Gastroesophageal sphincter (tissue), 4 donors: ENCODE results near the gene MAPT. TPM values are rescaled to one million over a fixed set of nuclear protein-coding genes. Genes with fewer than 3 reads are reported as not detected.

ENCODE experiments used
- ATAC-seq: fragments of 150-250 bp; one replicate; pipeline ENCODE4 v1.9.1; 2016; ENCODE audit warnings: mild to moderate bottlenecking, moderate library complexity
- H3K27ac ChIP-seq, 4 donors: fragments of 200-600 bp; sonication (generic) in 3 of 4; 1 replicate in 3 of 4; 2 replicates in 1 of 4; pipeline ENCODE4 v1.5.1; 2016 to 2019
- H3K27me3 ChIP-seq: fragments of 200-600 bp; sonication (generic); one replicate; pipeline ENCODE4 v1.5.1; 2019
- H3K36me3 ChIP-seq, 2 donors: fragments of 200-600 bp; sonication (generic); one replicate each; pipeline ENCODE4 v1.5.1; 2019; ENCODE audit warnings: control low read depth in 1 of 2
- H3K4me1 ChIP-seq, 3 donors: fragments of 200-600 bp; sonication (generic); 1 replicate in 2 of 3; 2 replicates in 1 of 3; pipeline ENCODE4 v1.5.1; 2016 to 2019; ENCODE audit warnings: control low read depth in 2 of 3
- H3K4me3 ChIP-seq, 2 donors: fragments of 200-600 bp; sonication (generic); one replicate each; pipeline ENCODE4 v1.5.1; 2019; ENCODE audit warnings: mild to moderate bottlenecking in 1 of 2, moderate library complexity in 1 of 2
- H3K9me3 ChIP-seq, 3 donors: fragments of 200-600 bp; sonication (generic); one replicate each; pipeline ENCODE4 v1.5.1; 2017 to 2019; ENCODE audit warnings: control low read depth in 2 of 3
- EP300 ChIP-seq: sonication (generic); formaldehyde crosslinking; IDR thresholded peaks from one replicate; pipeline ENCODE4 v1.6.1; 2017; ENCODE audit warnings: antibody characterized with exemption, mild to moderate bottlenecking
- POLR2A ChIP-seq, 2 donors: fragments of 450-650 bp; IDR thresholded peaks; one replicate each; pipeline ENCODE4 v1.6.1; 2017; ENCODE audit warnings: antibody characterized with exemption in 2 of 2, mild to moderate bottlenecking in 2 of 2, moderate library complexity in 1 of 2
- POLR2AphosphoS5 ChIP-seq: sonication (generic); formaldehyde crosslinking; IDR thresholded peaks from one replicate; pipeline ENCODE4 v1.6.1; 2017; ENCODE audit warnings: antibody characterized with exemption
- WGBS, 2 donors: methylation state at CpG; one replicate each; pipeline ENCODE4 v1.1.5; 2018; ENCODE audit warnings: low coverage in 1 of 2; 5-methylcytosine and 5-hydroxymethylcytosine counted together
- total RNA-seq, 4 donors: library from RNA; depleted of rRNA; stranded (reverse); fragments of >200 nt; gene quantifications; one replicate each; pipeline ENCODE4 v1.1.0, GENCODE V29; 2016
- TF ChIP-seq, protein P1 (sequence below), 4 experiments: fragments of 200-600 bp in 2 of 4; fragments of 450-650 bp in 2 of 4; sonication (generic) in 1 of 4; IDR thresholded peaks; one replicate each; pipeline ENCODE4 v1.5.1; 2017 to 2019; ENCODE audit warnings: antibody characterized with exemption in 4 of 4, mild to moderate bottlenecking in 2 of 4, moderate library complexity in 2 of 4

Gene MAPT
- total RNA-seq, 4 donors from 2014 or later: 3.4 to 12.2 (median 8.5) TPM

DNA sequence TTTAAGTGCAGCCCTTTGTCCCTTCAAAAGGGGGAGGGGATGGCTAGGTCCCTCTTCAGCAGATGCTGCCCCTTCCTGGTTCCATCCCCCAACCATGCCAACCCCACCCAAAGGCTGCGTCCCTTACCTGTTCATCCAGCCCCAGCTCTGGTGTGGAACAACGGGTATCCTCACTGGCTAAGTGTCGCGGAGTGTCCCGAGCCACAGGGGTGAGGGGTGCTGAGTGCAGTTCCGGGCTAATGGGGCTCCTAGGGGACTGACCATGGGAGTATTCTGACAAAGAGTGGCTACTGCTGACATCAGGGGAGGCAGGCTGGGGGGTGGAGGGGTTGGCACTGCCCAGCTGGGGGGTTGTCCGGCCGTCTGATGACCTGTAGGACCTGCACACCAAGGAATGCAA lies 137.6 kb downstream of the MAPT start:
- H3K4me1 ChIP-seq: peaks cover 0 to 31% (median 0%) of the 10 kb centered on the region in 3 donors
- no peaks in the 10 kb centered on the region for H3K9me3 ChIP-seq
- H3K4me3 ChIP-seq: no peak overlapping the region
- WGBS, 2 donors: no CpG with 5 or more reads among the region's 8 CpGs
- no peaks in the 10 kb centered on the region for H3K27me3 ChIP-seq
- no peak overlapping the region for H3K27ac ChIP-seq
- H3K36me3 ChIP-seq: peaks cover 8 to 94% of the 10 kb centered on the region in 2 donors
- no peak for ATAC-seq
- TF ChIP-seq POLR2AphosphoS5 (no peak), POLR2A (IDR thresholded peaks at IDR 0.05) (no peak), EP300 (no peak)
- TF ChIP-seq, protein P1, sequence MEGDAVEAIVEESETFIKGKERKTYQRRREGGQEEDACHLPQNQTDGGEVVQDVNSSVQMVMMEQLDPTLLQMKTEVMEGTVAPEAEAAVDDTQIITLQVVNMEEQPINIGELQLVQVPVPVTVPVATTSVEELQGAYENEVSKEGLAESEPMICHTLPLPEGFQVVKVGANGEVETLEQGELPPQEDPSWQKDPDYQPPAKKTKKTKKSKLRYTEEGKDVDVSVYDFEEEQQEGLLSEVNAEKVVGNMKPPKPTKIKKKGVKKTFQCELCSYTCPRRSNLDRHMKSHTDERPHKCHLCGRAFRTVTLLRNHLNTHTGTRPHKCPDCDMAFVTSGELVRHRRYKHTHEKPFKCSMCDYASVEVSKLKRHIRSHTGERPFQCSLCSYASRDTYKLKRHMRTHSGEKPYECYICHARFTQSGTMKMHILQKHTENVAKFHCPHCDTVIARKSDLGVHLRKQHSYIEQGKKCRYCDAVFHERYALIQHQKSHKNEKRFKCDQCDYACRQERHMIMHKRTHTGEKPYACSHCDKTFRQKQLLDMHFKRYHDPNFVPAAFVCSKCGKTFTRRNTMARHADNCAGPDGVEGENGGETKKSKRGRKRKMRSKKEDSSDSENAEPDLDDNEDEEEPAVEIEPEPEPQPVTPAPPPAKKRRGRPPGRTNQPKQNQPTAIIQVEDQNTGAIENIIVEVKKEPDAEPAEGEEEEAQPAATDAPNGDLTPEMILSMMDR (IDR thresholded peaks at IDR 0.05): no peak

DNA sequence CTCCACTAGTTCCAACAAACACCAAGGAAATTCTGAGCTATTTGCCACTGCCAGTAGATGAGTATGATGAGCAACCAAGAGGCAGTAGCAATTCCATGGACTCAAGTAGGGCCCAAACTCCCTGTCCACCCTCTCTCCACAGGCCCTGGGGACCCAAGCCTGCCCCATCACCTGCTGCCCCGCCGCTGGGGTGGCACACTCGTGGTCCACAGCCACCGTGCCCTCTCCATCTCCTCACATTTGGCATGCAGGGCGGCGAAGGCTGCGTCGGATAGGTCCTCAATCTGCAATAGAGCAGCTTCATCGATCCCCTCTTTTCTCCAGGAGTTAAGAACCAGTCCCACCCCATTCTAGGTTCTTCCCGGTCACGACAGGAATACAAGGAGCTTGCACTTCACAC lies 138.6 kb downstream of the MAPT start:
- no peak overlapping the region for H3K27ac ChIP-seq
- peaks cover 8 to 96% of the 10 kb centered on the region in 2 donors for H3K36me3 ChIP-seq
- H3K27me3 ChIP-seq: no peaks in the 10 kb centered on the region
- TF ChIP-seq POLR2AphosphoS5: no peak
- TF ChIP-seq, protein P1 (IDR thresholded peaks at IDR 0.05): no peak
- TF ChIP-seq POLR2A (IDR thresholded peaks at IDR 0.05): no peak
- no peak for TF ChIP-seq EP300
- no peak overlapping the region for H3K4me3 ChIP-seq
- H3K4me1 ChIP-seq: peaks cover 0 to 26% (median 0%) of the 10 kb centered on the region in 3 donors
- H3K9me3 ChIP-seq: no peaks in the 10 kb centered on the region
- ATAC-seq: no peak
- 80 to 93% methylated on average over 1 to 9 of the region's 11 CpGs for WGBS, 2 donors

DNA sequence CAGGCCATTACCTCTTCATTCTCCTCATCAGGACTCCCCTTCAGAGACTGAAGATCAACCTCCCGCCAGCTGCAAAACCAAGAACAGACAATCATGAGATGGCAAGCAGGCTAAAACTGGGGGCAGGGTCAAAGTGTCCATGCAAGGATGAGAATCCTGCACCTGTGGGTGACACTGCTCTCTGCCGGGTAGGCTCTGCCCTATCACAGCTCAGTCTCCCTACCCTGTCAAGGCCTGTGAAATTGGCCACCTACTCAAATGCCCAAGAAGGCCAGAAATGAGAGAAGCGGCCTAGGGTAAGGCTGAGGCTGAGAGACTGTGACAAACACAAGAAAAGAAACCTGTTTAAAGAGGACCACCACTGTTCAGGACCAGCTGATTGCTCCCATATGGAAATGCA lies 139.0 kb downstream of the MAPT start:
- Histone ChIP-seq H3K36me3 (peaks cover 8 to 98% of the 10 kb centered on the region in 2 donors), H3K9me3 (no peaks in the 10 kb centered on the region)
- no peak for ATAC-seq

GRCh38 chr17:46035112-46035818 lies 140.9 kb downstream of the MAPT start:
- no peak overlapping the region for H3K4me3 ChIP-seq
- H3K4me1 ChIP-seq: peaks cover 0 to 28% (median 6%) of the 10 kb centered on the region in 3 donors
- H3K27me3 ChIP-seq: no peaks in the 10 kb centered on the region
- 60 to 81% methylated on average over 3 of the region's 3 CpGs for WGBS, 2 donors
- TF ChIP-seq EP300: no peak
- TF ChIP-seq, protein P1 (IDR thresholded peaks at IDR 0.05): no peak
- TF ChIP-seq POLR2A (IDR thresholded peaks at IDR 0.05): no peak
- TF ChIP-seq POLR2AphosphoS5: no peak
- ATAC-seq: no peak
- peaks cover 8 to 95% of the 10 kb centered on the region in 2 donors for H3K36me3 ChIP-seq
- no peaks in the 10 kb centered on the region for H3K9me3 ChIP-seq
- H3K27ac ChIP-seq: peak overlapping the region in 1 of 4 donors; percentile 8

More for the DNA sequence above, 139.0 kb downstream of the MAPT start:
- TF ChIP-seq POLR2AphosphoS5 (no peak), POLR2A (IDR thresholded peaks at IDR 0.05) (no peak)
- Histone ChIP-seq H3K4me3 (no peak overlapping the region), H3K27ac (no peak overlapping the region), H3K27me3 (no peaks in the 10 kb centered on the region), H3K4me1 (peaks cover 0 to 21% (median 0%) of the 10 kb centered on the region in 3 donors)
- 80% methylated on average over 1 of the region's 3 CpGs; no CpG with 5 or more reads in 1 of the 2 donors for WGBS, 2 donors

- Histone ChIP-seq H3K4me1 (peaks cover 0 to 32% (median 7%) of the 10 kb centered on the region in 3 donors), H3K27me3 (no peaks in the 10 kb centered on the region), H3K36me3 (peaks cover 8 to 87% of the 10 kb centered on the region in 2 donors), H3K9me3 (no peaks in the 10 kb centered on the region), H3K4me3 (no peak overlapping the region), H3K27ac (no peak overlapping the region)
- ATAC-seq: no peak
- 91 to 92% methylated on average over 5 to 6 of the region's 6 CpGs for WGBS, 2 donors
- TF ChIP-seq POLR2A (IDR thresholded peaks at IDR 0.05) (no peak), POLR2AphosphoS5 (no peak)
- TF ChIP-seq, protein P1 (IDR thresholded peaks at IDR 0.05): no peak
These were observed 142.1 kb downstream of the MAPT start for GRCh38 chr17:46036491-46036890.
